GM12891 (cell line): ENCODE results near the gene KIAA1755.

Source experiments
- PAX5 ChIP-seq: IDR thresholded peaks from 2 replicates; pipeline ENCODE4 v1.6.1; 2011; ENCODE audit warnings: low read length, moderate library complexity, mild to moderate bottlenecking; ENCODE audit not compliant: insufficient read depth, severe bottlenecking
- POLR2A ChIP-seq: IDR thresholded peaks from 2 replicates; pipeline ENCODE4 v1.6.1; 2011; ENCODE audit warnings: low read depth, low read length, control low read depth
- POLR2AphosphoS5 ChIP-seq: IDR thresholded peaks from 2 replicates; pipeline ENCODE4 v1.6.1; 2011; ENCODE audit warnings: low read depth, low read length, control low read depth
- POU2F2 ChIP-seq: IDR thresholded peaks from 2 replicates; pipeline ENCODE4 v1.6.1; 2011; ENCODE audit warnings: low read depth, mild to moderate bottlenecking, control low read depth, low read length, moderate library complexity

GRCh38 chr20:38184101-38184500 lies 76.4 kb downstream of the KIAA1755 start:
- TF ChIP-seq POU2F2 (no peak), POLR2A (no peak), POLR2AphosphoS5 (no peak), PAX5 (no peak)
